IMR-90 (cell line): ENCODE measurements around the gene NQO2. TPM values are rescaled to one million over a fixed set of nuclear protein-coding genes. Genes with fewer than 3 reads are reported as not detected.

Source experiments
- ATAC-seq: fragments of 200-7000 bp; cut with Tn5 transposase; 2 replicates; pipeline ENCODE4 v1.9.1; 2020; ENCODE audit warnings: low read depth, mild to moderate bottlenecking, moderate library complexity
- BruUV-seq: library from RNA; stranded (reverse); fragments of 400-500 nt; replicated peaks from 2 replicates; lab custom pipeline; 2021; lab: Mats Ljungman, UMichigan
- CTCF ChIA-PET: fragments of 300-600 bp; formaldehyde crosslinking; extraction: SDS; loops from one replicate; lab custom pipeline; 2021; ENCODE audit warnings: antibody characterized with exemption; lab: Yijun Ruan, JAX
- POLR2A ChIA-PET: fragments of 300-600 bp; sonication (Branson Sonifier 250); formaldehyde crosslinking; loops from one replicate; lab custom pipeline; 2022; ENCODE audit warnings: antibody characterized with exemption; ENCODE audit not compliant: unreplicated experiment; lab: Charles Lee
- DNase-seq: peaks from one replicate; pipeline ENCODE4 v3.0.0; 2013
- H2AFZ ChIP-seq: replicated peaks from 2 replicates; pipeline ENCODE3; 2013; ENCODE audit warnings: low read length, mild to moderate bottlenecking; ENCODE audit not compliant: poor library complexity
- H2AK5ac ChIP-seq: 2 replicates; pipeline ENCODE4 v1.6.1; 2013; ENCODE audit warnings: low read depth, low read length, inconsistent platforms
- H2AK9ac ChIP-seq: replicated peaks from 2 replicates; pipeline ENCODE3; 2013; ENCODE audit warnings: mild to moderate bottlenecking, low read depth, low read length, moderate library complexity; ENCODE audit not compliant: poor library complexity
- H2BK120ac ChIP-seq: 2 replicates; pipeline ENCODE4 v1.6.1; 2013; ENCODE audit warnings: low read depth, low read length, inconsistent platforms
- H2BK15ac ChIP-seq: 3 replicates; pipeline ENCODE4 v1.6.1; 2013; ENCODE audit warnings: low read depth, low read length, inconsistent platforms
- H2BK20ac ChIP-seq: 2 replicates; pipeline ENCODE4 v1.6.1; 2013; ENCODE audit warnings: low read depth, mild to moderate bottlenecking, inconsistent platforms, low read length, moderate library complexity
- H2BK5ac ChIP-seq: 2 replicates; pipeline ENCODE4 v1.6.1; 2013; ENCODE audit warnings: mild to moderate bottlenecking, low read depth, low read length, inconsistent platforms; ENCODE audit not compliant: poor library complexity, severe bottlenecking
- H3K14ac ChIP-seq: replicated peaks from 2 replicates; pipeline ENCODE4 v1.6.1; 2013; ENCODE audit warnings: low read depth, low read length, inconsistent platforms
- H3K18ac ChIP-seq: 2 replicates; pipeline ENCODE4 v1.6.1; 2013; ENCODE audit warnings: low read depth, low read length, control low read depth
- H3K23ac ChIP-seq: 2 replicates; pipeline ENCODE4 v1.6.1; 2013; ENCODE audit warnings: low read depth, low read length, inconsistent platforms
- H3K27ac ChIP-seq: 2 replicates; pipeline ENCODE4 v1.5.1; 2013; ENCODE audit warnings: mild to moderate bottlenecking, control low read depth, low read length; ENCODE audit not compliant: insufficient read depth
- H3K27me3 ChIP-seq: 2 replicates; pipeline ENCODE4 v1.6.1; 2013; ENCODE audit warnings: low read length; ENCODE audit not compliant: control insufficient read depth, insufficient read depth
- H3K36me3 ChIP-seq: 2 replicates; pipeline ENCODE4 v1.6.1; 2013; ENCODE audit warnings: low read length, mixed read lengths; ENCODE audit not compliant: control insufficient read depth, insufficient read depth
- H3K4ac ChIP-seq: 2 replicates; pipeline ENCODE4 v1.6.1; 2013; ENCODE audit warnings: low read depth, low read length, inconsistent platforms
- H3K4me1 ChIP-seq: 2 replicates; pipeline ENCODE4 v1.6.1; 2013; ENCODE audit warnings: low read length, mixed read lengths; ENCODE audit not compliant: control insufficient read depth, insufficient read depth
- H3K4me2 ChIP-seq: 2 replicates; pipeline ENCODE4 v1.6.1; 2013; ENCODE audit warnings: low read depth, mild to moderate bottlenecking, control low read depth, low read length, moderate library complexity
- H3K4me3 ChIP-seq: 2 replicates; pipeline ENCODE4 v1.5.1; 2013; ENCODE audit warnings: low read depth, mild to moderate bottlenecking, control low read depth, low read length, moderate library complexity; ENCODE audit not compliant: insufficient read depth
- H3K56ac ChIP-seq: 2 replicates; pipeline ENCODE4 v1.6.1; 2013; ENCODE audit warnings: low read length, inconsistent platforms; ENCODE audit not compliant: insufficient read depth; ENCODE audit errors: extremely low read depth
- H3K79me1 ChIP-seq, 2 experiments: 2 replicates each; pipeline ENCODE4 v1.6.1; 2013; ENCODE audit warnings: low read length in 2 of 2, inconsistent platforms in 1 of 2, low read depth in 1 of 2
- H3K9ac ChIP-seq: 2 replicates; pipeline ENCODE4 v1.6.1; 2013; ENCODE audit warnings: low read depth, low read length, control low read depth
- H3K9me1 ChIP-seq: 2 replicates; pipeline ENCODE4 v1.6.1; 2013; ENCODE audit warnings: low read length, inconsistent platforms; ENCODE audit not compliant: insufficient read depth
- H3K9me3 ChIP-seq: 2 replicates; pipeline ENCODE4 v1.6.1; 2013; ENCODE audit warnings: low read length; ENCODE audit not compliant: control insufficient read depth, insufficient read depth
- H4K20me1 ChIP-seq: 2 replicates; pipeline ENCODE4 v1.6.1; 2013; ENCODE audit warnings: low read length, inconsistent platforms; ENCODE audit not compliant: insufficient read depth
- H4K5ac ChIP-seq: 2 replicates; pipeline ENCODE4 v1.6.1; 2013; ENCODE audit warnings: mild to moderate bottlenecking, low read depth, low read length, control low read depth
- H4K8ac ChIP-seq, 2 experiments: 2 replicates each; pipeline ENCODE4 v1.6.1; 2013; ENCODE audit warnings: low read depth in 2 of 2, low read length in 2 of 2, control low read depth in 1 of 2, inconsistent platforms in 1 of 2
- H4K91ac ChIP-seq: 2 replicates; pipeline ENCODE4 v1.6.1; 2013; ENCODE audit warnings: low read depth, low read length, inconsistent platforms; ENCODE audit not compliant: insufficient read depth
- BHLHE40 ChIP-seq: fragments of 150-350 bp; IDR thresholded peaks from 2 replicates; pipeline ENCODE4 v1.6.1; 2016; ENCODE audit warnings: mild to moderate bottlenecking, low read depth, low read length
- CEBPB ChIP-seq: IDR thresholded peaks from 2 replicates; pipeline ENCODE4 v1.6.1; 2012; ENCODE audit warnings: low read depth, low read length, improper control_type of control experiment
- CHD1 ChIP-seq: IDR thresholded peaks from 2 replicates; pipeline ENCODE4 v1.6.1; 2012; ENCODE audit warnings: low read depth, low read length, improper control_type of control experiment
- FOS ChIP-seq: fragments of 150-350 bp; IDR thresholded peaks from 2 replicates; pipeline ENCODE4 v1.6.1; 2016; ENCODE audit warnings: low read depth, low read length
- MAFK ChIP-seq: IDR thresholded peaks from 2 replicates; pipeline ENCODE4 v1.6.1; 2012; ENCODE audit warnings: low read depth, low read length, improper control_type of control experiment
- MAZ ChIP-seq: IDR thresholded peaks from 2 replicates; pipeline ENCODE4 v1.6.1; 2012; ENCODE audit warnings: low read depth, mild to moderate bottlenecking, low read length, improper control_type of control experiment, moderate library complexity, borderline replicate concordance
- MXI1 ChIP-seq: IDR thresholded peaks from 2 replicates; pipeline ENCODE4 v1.6.1; 2012; ENCODE audit warnings: low read depth, mild to moderate bottlenecking, low read length, moderate library complexity, borderline replicate concordance
- NFE2L2 ChIP-seq: fragments of 150-350 bp; IDR thresholded peaks from 2 replicates; pipeline ENCODE4 v1.6.1; 2016; ENCODE audit warnings: low read depth, mild to moderate bottlenecking, low read length
- POLR2A ChIP-seq: IDR thresholded peaks from 2 replicates; pipeline ENCODE4 v1.6.1; 2012; ENCODE audit warnings: mild to moderate bottlenecking, low read depth, low read length
- RAD21 ChIP-seq: IDR thresholded peaks from 2 replicates; pipeline ENCODE4 v1.6.1; 2012; ENCODE audit warnings: low read length, improper control_type of control experiment
- RCOR1 ChIP-seq: IDR thresholded peaks from 2 replicates; pipeline ENCODE4 v1.6.1; 2012; ENCODE audit warnings: mild to moderate bottlenecking, low read length, improper control_type of control experiment; ENCODE audit not compliant: insufficient replicate concordance
- RFX5 ChIP-seq: IDR thresholded peaks from 2 replicates; pipeline ENCODE4 v1.8.0; 2012; ENCODE audit warnings: low read depth, mild to moderate bottlenecking, low read length, moderate library complexity
- SMC3 ChIP-seq: fragments of 150-350 bp; IDR thresholded peaks from 2 replicates; pipeline ENCODE4 v1.6.1; 2016; ENCODE audit warnings: low read depth, mild to moderate bottlenecking, antibody characterized with exemption, low read length, moderate library complexity
- WGBS, 2 experiments: methylation state at CpG; one replicate each; pipeline versions ENCODE4 v1.1.5 to v1.1.7; 2013; ENCODE audit warnings: missing lambda C conversion rate in 2 of 2; ENCODE audit not compliant: insufficient read length in 1 of 2; ENCODE audit errors: extremely low coverage in 2 of 2; 5-methylcytosine and 5-hydroxymethylcytosine counted together
- dilution Hi-C: fragments of 300-500 bp; cut with HindIII; formaldehyde crosslinking; loops from one replicate; pipeline ENCODE4 v1.14.3; 2018; ENCODE audit warnings: low sequenced_read_pairs; ENCODE audit not compliant: unreplicated experiment
- in situ Hi-C: fragments of 300-500 bp; cut with MboI; formaldehyde crosslinking; loops from 3 replicates; pipeline ENCODE4 v1.14.3; 2019; ENCODE audit warnings: low sequenced_read_pairs, inconsistent platforms, mixed read lengths
- intact Hi-C: fragments of 100-400 bp; cut with micrococcal nuclease; formaldehyde crosslinking; loops from 2 replicates; pipeline ENCODE4 v1.10.0; 2022
- polyA plus RNA-seq, 3 experiments: library from polyadenylated mRNA; depleted of rRNA; stranded (reverse); fragments of >200 nt; gene quantifications; 2 replicates each; pipeline ENCODE4 v1.2.3, GENCODE V29; 2012; ENCODE audit warnings: low replicate concordance in 1 of 3
- total RNA-seq: library from RNA; depleted of rRNA; stranded (reverse); fragments of >200 nt; gene quantifications from 2 replicates; pipeline ENCODE4 v1.2.3, GENCODE V29; 2012
- TF ChIP-seq, protein P1 (sequence below): fragments of 150-350 bp; IDR thresholded peaks from 2 replicates; pipeline ENCODE4 v1.6.1; 2017; ENCODE audit warnings: mild to moderate bottlenecking, antibody characterized with exemption, low read length, low read depth
- TF ChIP-seq, protein P2 (sequence below): conservative IDR thresholded peaks from 2 replicates; pipeline ENCODE4 v1.5.1; 2012; ENCODE audit warnings: mild to moderate bottlenecking, low read depth, low read length, improper control_type of control experiment
- TF ChIP-seq, protein P3 (sequence below): fragments of 150-350 bp; IDR thresholded peaks from 2 replicates; pipeline ENCODE4 v1.6.1; 2016; ENCODE audit warnings: low read depth, mild to moderate bottlenecking, low read length, moderate library complexity, borderline replicate concordance

NQO2 gene
- total and polyA plus RNA-seq, 2 of the 4 experiments (the other 2 are of a cell fraction) = 42.5 to 72.1 TPM

DNA sequence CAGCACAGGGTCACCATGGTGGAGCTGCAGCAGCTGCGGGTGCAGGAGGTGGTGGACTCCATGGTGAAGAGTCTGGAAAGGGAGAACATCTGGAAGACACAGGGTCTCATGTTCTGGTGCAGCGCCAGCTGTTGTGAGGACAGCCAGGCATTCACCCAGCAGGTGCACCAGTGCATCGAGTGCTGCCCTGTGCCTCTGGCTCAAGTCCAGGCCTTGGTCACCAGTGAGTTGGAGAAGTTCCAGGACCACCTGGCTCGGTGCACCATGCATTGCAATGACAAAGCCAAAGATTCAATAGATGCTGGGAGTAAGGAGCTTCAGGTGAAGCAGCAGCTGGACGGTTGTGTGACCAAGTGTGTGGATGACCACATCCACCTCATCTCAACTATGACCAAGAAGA, 45.7 kb downstream of the NQO2 start:
- no peak for ATAC-seq
- Histone ChIP-seq H3K9me1 (no peaks in the 10 kb centered on the region), H2BK120ac (no peak overlapping the region), H3K23ac (no peak overlapping the region), H4K8ac (no peak overlapping the region), H2AFZ (no peak overlapping the region), H4K20me1 (no peaks in the 10 kb centered on the region), H2BK5ac (no peak overlapping the region), H2AK9ac (no peak overlapping the region), H3K4me1 (peaks cover 2% of the 10 kb centered on the region; the same call in 1 of the 2 replicates), H3K9me3 (no peaks in the 10 kb centered on the region), H3K14ac (no peak overlapping the region), H4K91ac (no peak overlapping the region), H3K36me3 (no peaks in the 10 kb centered on the region), H4K5ac (no peak overlapping the region), H3K4ac (no peak overlapping the region), H2BK15ac (no peak overlapping the region), H3K56ac (no peak overlapping the region), H3K27me3 (peaks cover 16% of the 10 kb centered on the region), H2AK5ac (no peak overlapping the region), H3K9ac (no peak overlapping the region), H2BK20ac (no peak overlapping the region), H3K79me1 (no peaks in the 10 kb centered on the region), H3K4me2 (no peak overlapping the region), H3K18ac (no peak overlapping the region), H3K27ac (no peak overlapping the region), H3K4me3 (no peak overlapping the region)
- ChIA-PET CTCF (interaction anchor here (1.1 kb wide), 1 partner anchor 8 kb away, joined by 3 read pairs; no protein-coding TSS in a partner anchor), POLR2A (no interaction called here)
- BruUV-seq = no TSS peak
- 64% methylated on average over 3 of the region's 5 CpGs; no CpG with 5 or more reads in 1 of the 2 experiments for WGBS, 2 experiments
- dilution Hi-C loops = no loop called here
- in situ Hi-C loops = loop anchor here (5.0 kb wide), 1 partner anchor 33 kb away; no protein-coding TSS in a partner anchor
- DNase-seq = no peak
- no peak for TF ChIP-seq RCOR1
- TF ChIP-seq MXI1 = no peak
- TF ChIP-seq MAFK = no peak
- TF ChIP-seq, protein P1, sequence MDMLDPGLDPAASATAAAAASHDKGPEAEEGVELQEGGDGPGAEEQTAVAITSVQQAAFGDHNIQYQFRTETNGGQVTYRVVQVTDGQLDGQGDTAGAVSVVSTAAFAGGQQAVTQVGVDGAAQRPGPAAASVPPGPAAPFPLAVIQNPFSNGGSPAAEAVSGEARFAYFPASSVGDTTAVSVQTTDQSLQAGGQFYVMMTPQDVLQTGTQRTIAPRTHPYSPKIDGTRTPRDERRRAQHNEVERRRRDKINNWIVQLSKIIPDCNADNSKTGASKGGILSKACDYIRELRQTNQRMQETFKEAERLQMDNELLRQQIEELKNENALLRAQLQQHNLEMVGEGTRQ = no peak
- TF ChIP-seq RFX5 = no peak
- TF ChIP-seq, protein P2, sequence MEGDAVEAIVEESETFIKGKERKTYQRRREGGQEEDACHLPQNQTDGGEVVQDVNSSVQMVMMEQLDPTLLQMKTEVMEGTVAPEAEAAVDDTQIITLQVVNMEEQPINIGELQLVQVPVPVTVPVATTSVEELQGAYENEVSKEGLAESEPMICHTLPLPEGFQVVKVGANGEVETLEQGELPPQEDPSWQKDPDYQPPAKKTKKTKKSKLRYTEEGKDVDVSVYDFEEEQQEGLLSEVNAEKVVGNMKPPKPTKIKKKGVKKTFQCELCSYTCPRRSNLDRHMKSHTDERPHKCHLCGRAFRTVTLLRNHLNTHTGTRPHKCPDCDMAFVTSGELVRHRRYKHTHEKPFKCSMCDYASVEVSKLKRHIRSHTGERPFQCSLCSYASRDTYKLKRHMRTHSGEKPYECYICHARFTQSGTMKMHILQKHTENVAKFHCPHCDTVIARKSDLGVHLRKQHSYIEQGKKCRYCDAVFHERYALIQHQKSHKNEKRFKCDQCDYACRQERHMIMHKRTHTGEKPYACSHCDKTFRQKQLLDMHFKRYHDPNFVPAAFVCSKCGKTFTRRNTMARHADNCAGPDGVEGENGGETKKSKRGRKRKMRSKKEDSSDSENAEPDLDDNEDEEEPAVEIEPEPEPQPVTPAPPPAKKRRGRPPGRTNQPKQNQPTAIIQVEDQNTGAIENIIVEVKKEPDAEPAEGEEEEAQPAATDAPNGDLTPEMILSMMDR = no peak
- no peak for TF ChIP-seq SMC3
- no peak for TF ChIP-seq POLR2A
- no peak for TF ChIP-seq NFE2L2
- TF ChIP-seq BHLHE40 = no peak
- no peak for TF ChIP-seq FOS
- no peak for TF ChIP-seq CEBPB
- TF ChIP-seq MAZ = no peak
- TF ChIP-seq, protein P3, sequence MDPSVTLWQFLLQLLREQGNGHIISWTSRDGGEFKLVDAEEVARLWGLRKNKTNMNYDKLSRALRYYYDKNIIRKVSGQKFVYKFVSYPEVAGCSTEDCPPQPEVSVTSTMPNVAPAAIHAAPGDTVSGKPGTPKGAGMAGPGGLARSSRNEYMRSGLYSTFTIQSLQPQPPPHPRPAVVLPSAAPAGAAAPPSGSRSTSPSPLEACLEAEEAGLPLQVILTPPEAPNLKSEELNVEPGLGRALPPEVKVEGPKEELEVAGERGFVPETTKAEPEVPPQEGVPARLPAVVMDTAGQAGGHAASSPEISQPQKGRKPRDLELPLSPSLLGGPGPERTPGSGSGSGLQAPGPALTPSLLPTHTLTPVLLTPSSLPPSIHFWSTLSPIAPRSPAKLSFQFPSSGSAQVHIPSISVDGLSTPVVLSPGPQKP = no peak
- no peak for TF ChIP-seq CHD1
- TF ChIP-seq RAD21 = no peak
- intact Hi-C loops = no loop called here
